Loucy (cell line): ENCODE results near the gene EGFL7.

Experiments
- H2AFZ ChIP-seq: fragments of 200-600 bp; sonication (generic); 2 replicates; pipeline ENCODE4 v1.6.0; 2016; ENCODE audit warnings: antibody characterized with exemption, mild to moderate bottlenecking, low read length, moderate library complexity
- H3F3A ChIP-seq: fragments of 200-600 bp; 2 replicates; pipeline ENCODE4 v1.6.0; 2016; ENCODE audit warnings: antibody characterized with exemption, low read depth, mild to moderate bottlenecking
- H3K27me3 ChIP-seq: fragments of 200-600 bp; sonication (generic); 2 replicates; pipeline ENCODE4 v1.6.1; 2014; ENCODE audit warnings: low read length, mild to moderate bottlenecking; ENCODE audit not compliant: insufficient read depth, poor library complexity, severe bottlenecking
- H3K36me3 ChIP-seq: fragments of 200-600 bp; sonication (generic); 2 replicates; pipeline ENCODE4 v1.6.1; 2016; ENCODE audit warnings: low read length; ENCODE audit not compliant: insufficient read depth
- H3K4me1 ChIP-seq: fragments of 200-600 bp; sonication (generic); 2 replicates; pipeline ENCODE4 v1.5.1; 2014; ENCODE audit warnings: low read length, mild to moderate bottlenecking; ENCODE audit not compliant: insufficient read depth, poor library complexity, severe bottlenecking
- H3K4me2 ChIP-seq: fragments of 200-600 bp; sonication (generic); 2 replicates; pipeline ENCODE4 v1.6.0; 2014; ENCODE audit warnings: antibody characterized with exemption, low read length, low read depth, mild to moderate bottlenecking; ENCODE audit not compliant: poor library complexity, severe bottlenecking
- H3K4me3 ChIP-seq: fragments of 200-600 bp; sonication (generic); 2 replicates; pipeline ENCODE4 v1.5.1; 2014; ENCODE audit warnings: low read length, mild to moderate bottlenecking, mixed read lengths; ENCODE audit not compliant: poor library complexity, severe bottlenecking
- H3K79me2 ChIP-seq: fragments of 200-600 bp; sonication (generic); 2 replicates; pipeline ENCODE4 v1.6.1; 2014; ENCODE audit warnings: low read length; ENCODE audit not compliant: insufficient read depth
- H3K9ac ChIP-seq: fragments of 200-600 bp; sonication (generic); 2 replicates; pipeline ENCODE4 v1.6.0; 2014; ENCODE audit warnings: mild to moderate bottlenecking, low read depth, low read length, moderate library complexity; ENCODE audit not compliant: poor library complexity, severe bottlenecking
- H3K9me2 ChIP-seq: fragments of 200-600 bp; sonication (generic); replicated peaks from 2 replicates; pipeline ENCODE4 v1.6.1; 2016; ENCODE audit warnings: low read depth, low read length, mixed read lengths
- H3K9me3 ChIP-seq: fragments of 200-600 bp; sonication (generic); 2 replicates; pipeline ENCODE4 v1.6.1; 2014; ENCODE audit warnings: mild to moderate bottlenecking, antibody characterized with exemption, low read length, low read depth; ENCODE audit not compliant: insufficient read depth
- H4K20me1 ChIP-seq: fragments of 200-600 bp; sonication (generic); 2 replicates; pipeline ENCODE4 v1.6.0; 2014; ENCODE audit warnings: antibody characterized with exemption, low read length, mild to moderate bottlenecking; ENCODE audit not compliant: insufficient read depth, poor library complexity, severe bottlenecking
- EZH2phosphoT487 ChIP-seq: fragments of 200-600 bp; IDR thresholded peaks from 2 replicates; pipeline ENCODE4 v1.6.1; 2018; ENCODE audit warnings: antibody characterized with exemption, mild to moderate bottlenecking, moderate library complexity, borderline replicate concordance
- TF ChIP-seq, protein P1 (sequence below): fragments of 200-600 bp; sonication (generic); conservative IDR thresholded peaks from 2 replicates; pipeline ENCODE4 v1.5.1; 2014; ENCODE audit warnings: mild to moderate bottlenecking, antibody characterized with exemption, low read length

The EGFL7 gene

DNA sequence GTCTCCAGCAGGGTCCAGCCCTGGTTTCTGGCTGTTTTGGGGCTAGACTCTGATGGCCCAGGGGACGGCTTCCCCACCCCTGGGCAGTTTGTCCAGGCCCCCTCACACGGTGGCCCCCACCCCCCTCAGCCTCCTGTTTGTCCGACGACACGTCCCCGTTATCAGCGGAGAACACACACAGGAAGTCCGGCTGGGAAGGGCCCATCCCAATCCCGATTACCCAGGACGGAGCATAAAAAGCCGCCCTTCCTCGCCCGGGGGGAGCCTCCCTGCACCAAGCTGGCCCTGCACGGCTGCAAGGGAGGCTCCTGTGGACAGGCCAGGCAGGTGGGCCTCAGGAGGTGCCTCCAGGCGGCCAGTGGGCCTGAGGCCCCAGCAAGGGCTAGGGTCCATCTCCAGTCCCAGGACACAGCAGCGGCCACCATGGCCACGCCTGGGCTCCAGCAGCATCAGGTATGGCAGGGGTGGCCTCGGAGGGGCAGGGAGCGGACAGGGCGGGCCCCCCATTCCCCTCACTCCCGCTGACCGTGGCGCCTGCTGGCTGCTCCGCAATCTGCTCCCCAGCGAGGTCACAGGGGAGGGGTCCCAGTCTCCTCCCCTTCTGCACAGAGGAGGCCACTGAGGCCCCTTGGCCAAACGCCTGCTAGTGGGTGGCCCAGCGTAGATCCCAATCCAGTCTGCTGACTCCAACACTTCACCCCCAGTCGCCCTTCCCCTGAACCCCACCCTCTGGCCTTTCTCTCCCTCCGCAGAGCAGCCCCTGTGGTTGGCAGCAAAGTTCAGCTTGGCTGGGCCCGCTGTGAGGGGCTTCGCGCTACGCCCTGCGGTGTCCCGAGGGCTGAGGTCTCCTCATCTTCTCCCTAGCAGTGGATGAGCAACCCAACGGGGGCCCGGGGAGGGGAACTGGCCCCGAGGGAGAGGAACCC is at the start of gene EGFL7:
Gene EGFL7, plus strand, starts transcription at position 261 of the 926 bp plus-strand sequence. CDS start 5,367 bp downstream, outside the sequence.
- H3K9me3 ChIP-seq, result no peaks in the 10 kb centered on the region
- no peaks in the 10 kb centered on the region for H4K20me1 ChIP-seq
- no peak within 1 kb of the TSS for H3K4me2 ChIP-seq
- TF ChIP-seq, protein P1, sequence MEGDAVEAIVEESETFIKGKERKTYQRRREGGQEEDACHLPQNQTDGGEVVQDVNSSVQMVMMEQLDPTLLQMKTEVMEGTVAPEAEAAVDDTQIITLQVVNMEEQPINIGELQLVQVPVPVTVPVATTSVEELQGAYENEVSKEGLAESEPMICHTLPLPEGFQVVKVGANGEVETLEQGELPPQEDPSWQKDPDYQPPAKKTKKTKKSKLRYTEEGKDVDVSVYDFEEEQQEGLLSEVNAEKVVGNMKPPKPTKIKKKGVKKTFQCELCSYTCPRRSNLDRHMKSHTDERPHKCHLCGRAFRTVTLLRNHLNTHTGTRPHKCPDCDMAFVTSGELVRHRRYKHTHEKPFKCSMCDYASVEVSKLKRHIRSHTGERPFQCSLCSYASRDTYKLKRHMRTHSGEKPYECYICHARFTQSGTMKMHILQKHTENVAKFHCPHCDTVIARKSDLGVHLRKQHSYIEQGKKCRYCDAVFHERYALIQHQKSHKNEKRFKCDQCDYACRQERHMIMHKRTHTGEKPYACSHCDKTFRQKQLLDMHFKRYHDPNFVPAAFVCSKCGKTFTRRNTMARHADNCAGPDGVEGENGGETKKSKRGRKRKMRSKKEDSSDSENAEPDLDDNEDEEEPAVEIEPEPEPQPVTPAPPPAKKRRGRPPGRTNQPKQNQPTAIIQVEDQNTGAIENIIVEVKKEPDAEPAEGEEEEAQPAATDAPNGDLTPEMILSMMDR, result no peak
- TF ChIP-seq EZH2phosphoT487, result no peak
- H3K9me2 ChIP-seq, result no peaks in the 10 kb centered on the region
- H3K27me3 ChIP-seq, result no peaks in the 10 kb centered on the region
- H3F3A ChIP-seq, result no peaks in the 10 kb centered on the region
- H2AFZ ChIP-seq, result no peak within 1 kb of the TSS
- H3K79me2 ChIP-seq, result no peaks in the 10 kb centered on the region
- H3K4me3 ChIP-seq, result no peak within 1 kb of the TSS
- no peak within 1 kb of the TSS for H3K9ac ChIP-seq
- H3K36me3 ChIP-seq, result no peaks in the 10 kb centered on the region
- peaks cover 11% of the 10 kb centered on the region for H3K4me1 ChIP-seq

DNA sequence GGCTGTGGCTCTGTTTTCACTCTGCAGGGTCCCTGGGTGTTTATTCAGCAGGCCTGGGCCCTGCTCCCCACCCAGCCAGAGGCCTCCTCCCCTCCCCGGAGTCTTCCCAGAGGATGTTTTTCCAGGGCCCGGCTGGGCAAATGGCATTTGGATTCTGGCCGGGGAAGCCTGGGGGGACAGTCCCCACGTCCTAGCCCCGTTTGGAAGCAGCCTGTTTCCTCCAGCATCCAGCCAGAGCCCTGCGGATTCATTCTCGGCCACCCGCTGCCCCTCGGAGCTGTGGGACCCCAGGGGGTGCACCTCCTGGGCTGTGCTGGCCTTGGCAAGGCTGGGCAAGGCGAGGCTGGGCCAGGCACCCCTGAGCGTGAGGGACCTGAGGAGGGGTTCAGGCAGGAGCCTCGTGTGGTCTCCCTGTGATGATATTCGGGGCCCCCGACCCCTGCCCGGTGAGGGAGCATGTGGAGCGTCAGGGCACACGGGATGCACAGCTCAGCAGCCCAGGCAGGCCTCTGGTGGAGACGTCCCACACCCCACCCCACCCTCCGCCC is 48.8 kb upstream of the EGFL7 start:
- no peaks in the 10 kb centered on the region for H3K27me3 ChIP-seq
- H3K4me2 ChIP-seq, result no peak overlapping the region
- no peaks in the 10 kb centered on the region for H3K9me2 ChIP-seq
- H3K4me1 ChIP-seq, result no peaks in the 10 kb centered on the region
- TF ChIP-seq EZH2phosphoT487, result no peak
- TF ChIP-seq, protein P1, result no peak
- no peaks in the 10 kb centered on the region for H3F3A ChIP-seq
- H3K36me3 ChIP-seq, result no peaks in the 10 kb centered on the region
- H3K9ac ChIP-seq, result no peak overlapping the region
- H2AFZ ChIP-seq, result no peak overlapping the region
- H3K4me3 ChIP-seq, result no peak overlapping the region
- no peaks in the 10 kb centered on the region for H3K79me2 ChIP-seq
- no peaks in the 10 kb centered on the region for H3K9me3 ChIP-seq
- no peaks in the 10 kb centered on the region for H4K20me1 ChIP-seq

DNA sequence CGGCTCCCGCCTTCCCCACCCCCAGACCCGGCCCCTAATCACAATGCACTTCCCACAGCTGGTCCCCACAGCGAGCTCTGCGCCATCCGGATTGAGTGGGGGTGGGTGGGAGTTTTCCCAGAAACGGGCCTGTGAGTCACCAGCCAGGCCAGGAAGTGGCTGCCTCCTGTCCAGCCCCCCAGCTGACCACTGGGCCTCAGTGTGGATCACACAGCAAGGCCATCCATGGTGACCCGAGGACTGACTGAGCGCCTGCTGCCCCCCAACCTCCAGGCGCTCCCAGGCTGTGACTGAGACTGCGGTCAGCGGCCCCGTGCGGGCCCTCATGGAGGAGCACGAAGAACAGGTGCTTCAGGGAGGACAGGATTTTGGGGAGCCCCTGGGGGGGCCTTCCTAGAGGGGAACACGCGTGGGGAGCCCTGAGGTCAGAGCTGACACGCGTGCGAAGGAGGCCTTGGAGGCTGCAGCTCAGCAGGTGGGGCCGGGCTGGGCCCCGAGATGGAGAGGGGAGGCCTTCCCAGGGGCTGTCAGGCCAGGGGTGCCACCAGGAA is 48.3 kb upstream of the EGFL7 start:
- Histone ChIP-seq H3F3A (no peaks in the 10 kb centered on the region), H3K36me3 (no peaks in the 10 kb centered on the region), H4K20me1 (no peaks in the 10 kb centered on the region), H3K9ac (no peak overlapping the region), H3K4me1 (no peaks in the 10 kb centered on the region), H3K4me2 (no peak overlapping the region), H3K79me2 (no peaks in the 10 kb centered on the region), H3K9me2 (no peaks in the 10 kb centered on the region), H3K4me3 (no peak overlapping the region), H3K9me3 (no peaks in the 10 kb centered on the region), H3K27me3 (no peaks in the 10 kb centered on the region), H2AFZ (no peak overlapping the region)
- TF ChIP-seq, protein P1, result no peak
- TF ChIP-seq EZH2phosphoT487, result no peak
